Stimulated activated CD4-positive, alpha-beta T cell treated with anti-CD3 and anti-CD28 coated beads, Interleukin-4, amount 100 ng/mL, for 48 hours (primary cell): Measurements from ENCODE around the gene ACOT7.
"Not testable (repeated sequence)": the region's sequence is repeated elsewhere in the genome, so short reads cannot be mapped to it uniquely, and the experiment has no call there.

ENCODE experiments used
- DNase-seq, 2 donors: peaks; one replicate each; pipeline ENCODE4 v3.0.0-alpha.2; 2020; ENCODE audit warnings: low read depth in 2 of 2

ACOT7 gene, protein sequence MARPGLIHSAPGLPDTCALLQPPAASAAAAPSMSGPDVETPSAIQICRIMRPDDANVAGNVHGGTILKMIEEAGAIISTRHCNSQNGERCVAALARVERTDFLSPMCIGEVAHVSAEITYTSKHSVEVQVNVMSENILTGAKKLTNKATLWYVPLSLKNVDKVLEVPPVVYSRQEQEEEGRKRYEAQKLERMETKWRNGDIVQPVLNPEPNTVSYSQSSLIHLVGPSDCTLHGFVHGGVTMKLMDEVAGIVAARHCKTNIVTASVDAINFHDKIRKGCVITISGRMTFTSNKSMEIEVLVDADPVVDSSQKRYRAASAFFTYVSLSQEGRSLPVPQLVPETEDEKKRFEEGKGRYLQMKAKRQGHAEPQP

DNA sequence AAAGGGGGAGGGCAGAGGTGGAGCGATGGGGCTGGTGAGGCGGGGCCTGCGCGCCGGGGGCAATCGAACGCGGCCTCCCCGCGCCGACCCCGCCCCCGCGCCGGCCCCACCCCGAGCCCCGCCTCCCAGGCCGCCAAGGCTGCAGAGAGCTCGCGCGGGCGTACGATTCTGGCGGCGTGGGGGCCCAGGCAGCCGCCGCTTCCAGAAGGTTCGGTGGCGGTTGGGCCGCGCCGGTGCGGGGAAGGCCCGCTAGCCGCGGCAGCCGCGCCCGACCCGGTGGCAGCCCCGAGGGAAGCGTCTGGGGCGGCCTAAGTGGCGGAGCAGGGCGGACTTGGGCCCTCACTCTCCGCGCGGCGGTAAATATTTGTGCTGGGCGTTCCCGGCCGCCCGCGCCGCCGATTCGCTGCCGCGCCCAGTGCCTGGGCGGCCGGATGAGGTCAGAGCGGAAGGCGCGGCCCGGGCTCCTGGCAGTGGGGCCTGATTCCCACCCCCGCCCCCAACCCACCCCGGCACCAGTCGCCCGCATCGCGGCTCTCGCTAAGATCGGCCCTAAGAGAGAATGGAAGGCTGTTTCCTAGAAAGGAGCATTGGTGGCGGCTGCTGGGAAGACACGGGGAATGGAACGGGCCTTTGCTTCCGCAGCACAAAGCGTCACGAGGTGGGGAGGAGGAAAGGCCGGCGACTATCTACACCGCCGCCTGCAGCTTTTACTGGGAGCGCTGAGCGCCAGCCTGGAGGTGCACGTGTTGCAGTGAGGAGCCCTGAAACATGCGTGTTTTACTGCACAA is at the start of gene ACOT7:
Gene ACOT7, minus strand, starts transcription at position 368 of the 788 bp plus-strand sequence. CDS start 368 bp downstream, outside the sequence.
- DNase-seq: peak; percentile 90

DNA sequence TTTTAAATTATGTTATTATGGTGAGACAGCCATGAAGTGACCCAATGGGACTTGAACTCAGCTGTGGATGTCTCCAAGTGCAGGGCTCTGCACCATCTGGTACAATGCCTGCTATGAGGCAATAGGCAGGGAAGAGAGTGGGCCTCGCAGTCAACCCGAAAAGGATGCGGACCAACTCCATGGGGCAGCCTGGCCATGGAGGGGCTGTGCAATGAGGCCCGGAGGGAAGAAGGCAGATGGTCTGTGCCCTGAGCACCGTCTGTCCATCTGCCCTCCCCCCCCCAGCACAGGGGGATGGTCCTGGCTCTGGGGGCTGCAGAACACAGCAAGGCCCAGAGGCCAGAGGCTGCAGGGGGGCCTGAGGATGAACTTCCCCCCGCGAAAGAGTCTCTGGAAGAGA is 48.0 kb upstream of the ACOT7 start:
- no peak for DNase-seq

DNA sequence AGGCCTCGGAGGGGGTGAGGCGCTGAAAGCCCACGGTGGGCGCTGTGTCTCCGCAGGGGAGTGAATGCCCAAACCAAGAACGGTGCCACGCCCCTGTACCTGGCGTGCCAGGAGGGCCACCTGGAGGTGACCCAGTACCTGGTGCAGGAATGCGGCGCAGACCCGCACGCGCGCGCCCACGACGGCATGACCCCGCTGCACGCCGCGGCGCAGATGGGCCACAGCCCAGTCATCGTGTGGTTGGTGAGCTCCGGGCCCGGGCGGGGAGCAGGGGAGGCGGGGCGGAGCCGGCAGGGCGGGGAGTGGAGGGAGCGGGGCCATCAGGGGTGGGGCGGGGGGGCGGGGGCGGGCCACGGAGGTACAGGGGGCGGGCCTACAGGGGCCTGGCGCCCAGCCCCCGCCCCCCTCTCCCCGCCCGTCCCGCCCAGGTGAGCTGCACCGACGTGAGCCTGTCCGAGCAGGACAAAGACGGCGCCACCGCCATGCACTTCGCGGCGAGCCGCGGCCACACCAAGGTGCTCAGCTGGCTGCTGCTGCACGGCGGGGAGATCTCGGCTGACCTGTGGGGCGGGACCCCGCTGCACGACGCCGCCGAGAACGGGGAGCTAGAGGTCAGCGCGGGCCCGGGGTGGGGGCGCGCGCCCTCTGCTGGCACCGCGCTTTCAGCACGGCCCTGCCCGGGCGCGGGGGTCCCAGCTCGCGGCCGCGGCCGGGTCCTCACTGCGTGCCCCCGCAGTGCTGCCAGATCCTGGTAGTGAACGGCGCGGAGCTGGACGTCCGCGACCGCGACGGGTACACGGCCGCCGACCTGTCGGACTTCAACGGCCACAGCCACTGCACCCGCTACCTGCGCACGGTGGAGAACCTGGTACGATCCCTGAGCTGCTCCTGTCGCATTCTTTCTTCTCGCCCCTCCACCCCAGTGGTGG is 46.9 kb upstream of the ACOT7 start:
- peak; percentile 62 to 71 for DNase-seq

DNA sequence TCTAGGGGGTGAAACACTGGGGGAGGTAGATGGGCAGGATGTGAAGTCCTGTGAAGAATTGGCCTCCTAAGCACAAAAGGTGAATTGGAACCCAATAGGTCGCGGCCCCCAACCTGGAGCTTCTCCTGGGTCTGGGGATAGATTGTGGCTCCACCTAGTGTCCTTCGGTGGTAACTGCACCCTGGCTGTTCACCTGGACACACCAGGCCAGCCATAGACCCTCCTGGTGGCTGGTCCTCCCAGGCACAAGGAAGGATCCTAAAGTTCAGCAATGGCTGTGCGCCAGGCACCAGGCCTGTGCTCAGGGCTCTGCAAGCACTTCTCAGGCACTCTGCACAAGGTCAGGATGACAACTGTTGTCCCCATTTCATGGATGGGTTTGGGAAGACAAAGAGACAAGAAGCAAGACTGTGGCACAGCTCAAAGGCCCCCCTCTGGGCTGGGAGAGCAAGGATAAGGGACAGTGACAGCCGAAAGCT is 44.5 kb upstream of the ACOT7 start:
- peak; percentile 61 to 70 for DNase-seq

DNA sequence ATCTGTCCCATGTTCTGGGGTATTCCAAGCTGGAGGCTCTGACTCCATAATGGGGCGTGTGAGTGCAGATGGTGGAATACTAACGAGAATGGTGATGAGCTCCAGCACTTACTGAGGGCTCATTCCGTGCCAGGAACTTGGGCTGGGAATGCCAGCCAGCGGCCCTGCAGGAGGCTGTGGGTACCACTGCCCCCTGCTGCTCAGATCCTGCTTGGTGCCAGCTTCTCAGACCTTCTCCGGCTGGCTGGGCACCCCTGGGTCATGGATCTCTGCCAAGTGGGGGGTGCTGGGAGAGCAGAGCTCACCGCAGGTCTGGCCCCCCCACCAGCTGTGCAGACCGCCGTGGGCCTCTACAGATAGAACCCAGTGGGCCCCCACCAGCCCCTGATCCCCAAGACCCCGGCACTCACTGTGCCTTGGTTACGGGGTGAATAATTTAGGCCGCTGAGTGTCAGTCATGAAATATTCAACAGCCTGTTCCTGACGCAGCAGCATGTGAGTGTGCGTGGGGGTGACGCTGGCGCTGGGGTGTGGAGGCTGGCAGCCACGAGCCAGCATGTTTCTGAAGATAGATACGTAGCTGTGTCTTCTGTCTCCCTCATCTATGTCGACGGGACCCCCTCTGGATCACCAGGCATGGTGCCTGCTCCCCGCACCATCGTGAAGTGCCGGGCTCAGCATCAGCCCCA is 43.6 kb upstream of the ACOT7 start:
- not testable (repeated sequence) for DNase-seq

DNA sequence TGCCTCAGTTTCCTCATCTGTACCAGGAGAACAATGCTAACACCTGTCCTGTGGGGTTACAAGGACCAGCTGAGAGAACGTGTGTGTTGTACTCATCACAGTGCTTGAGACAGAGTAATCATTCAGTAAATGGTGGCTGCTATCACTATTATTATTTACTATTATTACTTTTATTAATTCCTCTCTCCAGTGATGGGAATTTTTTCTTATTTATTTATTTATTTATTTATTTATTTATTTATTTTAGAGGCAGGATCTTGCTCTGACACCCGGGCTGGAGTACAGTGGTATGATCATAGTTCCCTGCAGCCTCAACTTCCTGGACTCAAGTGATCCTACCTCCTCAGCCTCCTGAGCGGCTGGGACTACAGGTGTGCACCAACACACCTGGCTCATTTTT is 42.7 kb upstream of the ACOT7 start:
- not testable (repeated sequence) for DNase-seq

DNA sequence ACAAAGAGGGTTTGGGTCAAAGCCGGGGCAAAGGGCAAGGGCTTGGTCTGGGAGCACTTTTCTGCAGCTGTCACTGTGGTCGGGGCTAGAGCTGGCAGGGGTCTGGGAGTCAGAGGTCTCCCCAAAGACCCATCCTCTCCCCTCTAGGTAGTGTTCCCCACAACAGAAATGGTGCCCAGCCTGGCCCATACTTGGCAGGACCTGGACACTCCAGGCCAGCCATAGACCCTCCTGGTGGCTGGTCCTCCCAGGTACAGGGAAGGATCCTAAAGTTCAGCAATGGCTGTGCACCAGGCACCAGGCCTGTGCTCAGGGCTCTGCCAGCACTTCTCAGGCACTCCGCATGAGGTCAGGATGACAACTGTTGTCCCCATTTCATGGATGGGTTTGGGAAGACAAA is 42.0 kb upstream of the ACOT7 start:
- no peak for DNase-seq

DNA sequence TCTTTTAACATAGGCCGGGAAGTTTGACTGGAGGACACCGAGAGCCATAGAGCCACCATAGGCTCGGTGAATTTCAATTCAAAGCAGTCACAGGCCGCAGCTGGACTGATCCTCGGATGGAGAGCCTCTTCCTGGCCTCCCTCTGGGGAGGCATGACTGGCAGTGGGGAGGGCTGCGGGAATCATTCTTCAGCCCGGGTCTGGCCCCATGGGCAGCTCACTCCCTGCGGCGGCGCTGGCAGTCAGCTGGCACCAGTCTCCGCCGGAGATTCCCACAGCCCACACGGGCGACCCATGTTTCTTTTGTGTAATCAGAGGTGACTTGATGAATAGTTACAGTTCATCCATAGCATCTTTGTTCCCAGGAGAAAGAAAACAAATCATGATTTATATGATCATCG is 41.6 kb upstream of the ACOT7 start:
- no peak for DNase-seq

DNA sequence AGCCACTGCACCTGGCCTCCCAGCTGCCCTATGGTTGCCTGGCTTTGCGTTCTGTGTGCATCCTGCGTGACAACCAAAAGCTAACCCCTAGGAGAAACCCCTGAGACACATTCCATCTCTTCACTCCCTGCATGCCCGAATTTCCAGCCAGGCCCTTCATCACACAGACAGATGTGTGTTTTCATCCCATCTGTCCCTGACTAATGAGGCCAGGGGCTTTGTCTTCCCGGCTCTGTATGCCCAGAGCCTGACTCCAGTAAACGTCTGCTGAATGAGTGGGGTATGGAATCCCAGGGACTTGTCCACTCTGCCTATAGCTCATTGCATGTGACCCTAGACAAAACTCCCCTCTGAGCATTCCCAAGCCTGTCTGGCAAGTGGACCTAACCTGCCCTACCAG is 40.6 kb upstream of the ACOT7 start:
- no peak for DNase-seq

DNA sequence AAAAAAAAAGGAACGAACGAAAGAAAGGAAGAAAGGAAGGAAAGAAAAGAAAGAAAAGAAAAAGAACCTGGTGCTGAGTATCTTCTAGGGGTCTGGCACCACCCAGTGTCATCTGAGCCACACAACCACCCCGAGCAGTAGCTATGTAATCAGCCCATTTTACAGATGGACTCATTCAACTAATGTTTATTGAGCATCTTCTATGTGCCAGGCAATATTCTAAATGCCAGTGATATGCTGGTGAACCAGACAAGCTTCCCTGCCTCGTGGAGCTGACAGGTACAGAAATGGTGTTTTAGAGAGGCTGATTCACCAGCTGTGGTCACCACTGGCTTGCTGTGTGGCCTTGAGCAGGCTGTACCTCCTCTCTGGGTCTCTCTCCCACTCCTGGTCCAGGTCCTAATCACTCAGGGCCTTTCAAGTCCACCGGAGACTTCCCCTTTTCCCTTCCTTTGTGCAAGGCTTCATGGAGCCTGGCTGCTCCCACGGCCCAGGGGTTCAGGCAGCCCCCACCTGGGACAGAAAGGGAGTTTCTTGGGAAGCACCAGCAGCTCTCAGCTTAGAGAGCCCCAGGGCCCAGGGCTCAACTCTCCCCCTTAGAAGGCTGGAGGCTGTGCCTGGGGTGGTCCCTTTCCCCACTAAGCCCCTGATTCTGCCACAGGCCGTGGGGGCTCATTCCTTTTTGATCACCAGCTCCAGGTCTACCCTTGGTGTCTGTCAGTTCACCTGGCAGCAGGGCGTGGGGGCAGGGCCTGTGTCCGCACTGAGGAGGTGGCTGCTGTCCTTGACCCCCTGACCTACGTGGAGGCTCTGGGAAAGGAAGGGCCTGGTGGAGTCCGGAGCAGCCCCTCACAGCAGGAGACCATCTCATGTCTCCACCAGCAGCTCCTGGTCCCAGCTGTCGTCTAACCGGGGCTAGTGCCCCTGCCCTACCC is 38.3 kb upstream of the ACOT7 start:
- DNase-seq: not testable (repeated sequence)

DNA sequence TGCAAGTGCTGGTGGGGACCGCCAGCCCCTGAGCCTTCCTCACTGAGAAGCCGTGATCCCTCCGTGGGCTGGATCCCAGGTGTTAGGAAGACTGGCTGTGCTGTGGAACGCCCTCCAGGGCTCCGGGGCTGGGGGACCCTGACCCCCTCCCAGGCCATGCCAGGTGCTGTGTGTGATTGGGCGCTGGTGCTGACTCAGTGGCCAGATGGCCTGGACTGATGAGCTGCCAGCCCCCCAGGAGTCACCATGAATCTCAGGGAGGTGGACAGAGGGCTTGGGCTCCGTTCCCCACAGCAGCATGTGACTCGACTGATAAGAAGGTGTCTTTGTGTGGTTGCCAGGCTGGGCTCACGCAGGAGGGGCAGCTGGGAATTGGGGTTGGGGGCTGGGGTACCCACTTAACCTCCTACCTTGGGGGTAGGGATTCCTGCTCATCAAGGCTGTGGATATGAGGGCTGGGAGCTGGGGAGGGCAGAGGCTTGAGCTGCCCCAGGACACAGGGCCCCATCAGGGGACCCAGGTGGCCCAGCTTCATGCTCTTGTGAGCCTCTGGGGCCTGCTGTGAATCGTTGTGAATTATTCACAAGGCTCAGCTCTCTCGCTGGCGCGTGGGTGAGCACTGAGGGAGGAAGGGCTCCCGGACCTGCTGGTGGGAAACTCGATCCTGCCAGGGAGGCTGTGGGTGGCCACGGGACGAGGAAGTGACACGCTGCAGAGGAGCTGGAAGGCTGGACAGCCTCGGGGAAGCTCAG is 36.3 kb upstream of the ACOT7 start:
- DNase-seq: not testable (repeated sequence)

DNA sequence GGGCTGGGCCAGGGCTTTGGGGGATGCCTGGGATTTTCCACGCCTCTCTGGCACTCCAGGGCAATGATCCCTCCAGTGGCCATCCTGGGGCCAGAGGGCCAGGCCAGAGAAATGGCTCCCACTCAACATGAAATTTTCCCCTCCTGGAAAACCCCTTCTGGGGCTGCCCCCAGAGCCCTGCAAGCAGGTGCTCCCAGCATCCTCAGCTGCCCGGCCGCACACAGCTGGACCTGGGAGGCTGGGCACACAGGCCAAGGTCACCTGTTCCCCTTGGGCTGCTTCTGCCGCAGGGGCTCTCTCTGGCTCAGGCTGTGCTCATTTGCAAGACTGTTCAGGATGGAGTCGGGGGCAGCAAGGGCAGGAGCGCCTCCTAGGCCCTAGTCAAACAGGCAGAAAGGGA is 34.9 kb upstream of the ACOT7 start:
- DNase-seq: not testable (repeated sequence)

DNA sequence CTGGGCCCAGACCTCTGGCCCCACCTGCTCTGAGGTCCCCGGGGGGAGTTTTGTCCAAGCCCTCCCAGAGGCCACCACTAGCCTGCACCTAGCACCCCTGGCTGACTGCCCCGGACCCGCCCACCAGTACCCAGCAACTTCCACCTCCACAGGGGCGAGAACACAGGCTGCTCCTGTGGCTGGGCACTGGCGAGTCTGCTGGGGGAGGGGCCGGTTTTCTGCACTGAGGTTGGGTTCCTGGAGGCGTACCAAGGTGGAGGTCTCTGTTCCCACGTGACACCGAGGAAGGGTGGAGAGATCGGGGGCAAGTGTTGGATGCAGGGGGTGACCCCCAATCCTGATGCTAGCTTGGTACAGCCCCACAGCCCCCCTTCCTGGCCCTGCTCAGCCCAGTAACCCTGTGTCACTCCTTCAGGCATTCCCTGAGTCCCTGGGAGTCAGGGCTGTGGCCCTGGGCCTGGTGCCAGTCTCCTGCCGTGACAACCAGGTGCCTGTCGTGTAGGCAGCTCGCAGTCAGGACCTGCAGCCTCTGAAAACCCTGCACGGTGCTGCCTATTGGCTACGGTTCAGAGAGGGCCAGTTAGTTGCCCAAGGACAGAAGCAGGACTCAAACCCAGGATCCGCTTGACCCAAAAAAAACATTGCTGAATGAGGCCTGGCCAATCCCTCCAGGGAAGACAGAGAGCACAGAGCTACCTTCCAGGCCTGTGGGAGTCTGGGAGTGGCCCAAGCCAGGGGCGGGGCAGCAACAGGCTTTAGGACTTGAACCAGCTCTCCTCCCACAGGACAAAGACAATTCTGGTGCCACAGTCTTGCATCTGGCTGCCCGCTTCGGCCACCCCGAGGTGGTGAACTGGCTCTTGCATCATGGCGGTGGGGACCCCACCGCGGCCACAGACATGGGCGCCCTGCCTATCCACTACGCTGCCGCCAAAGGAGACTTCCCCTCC is 34.1 kb upstream of the ACOT7 start:
- DNase-seq: no peak

DNA sequence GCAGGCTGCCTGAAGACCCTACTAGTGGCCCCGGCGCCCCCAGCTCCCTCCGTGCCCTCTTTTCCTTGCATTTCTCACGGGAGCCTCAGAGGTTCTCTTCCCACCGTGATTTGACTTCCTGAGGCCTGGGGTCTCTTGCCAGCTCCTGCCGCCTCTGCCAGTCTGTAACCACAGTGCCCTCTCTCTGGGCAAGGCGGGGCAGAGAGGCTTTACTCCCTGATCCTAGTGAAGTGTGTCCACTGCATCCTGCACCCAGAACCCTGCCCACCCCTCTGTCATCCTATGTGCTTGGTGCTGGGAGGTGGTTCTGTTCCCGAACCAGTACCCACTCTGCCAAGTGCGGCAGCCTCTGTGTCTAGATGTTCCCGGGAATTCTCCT is 33.4 kb upstream of the ACOT7 start:
- DNase-seq: no peak

DNA sequence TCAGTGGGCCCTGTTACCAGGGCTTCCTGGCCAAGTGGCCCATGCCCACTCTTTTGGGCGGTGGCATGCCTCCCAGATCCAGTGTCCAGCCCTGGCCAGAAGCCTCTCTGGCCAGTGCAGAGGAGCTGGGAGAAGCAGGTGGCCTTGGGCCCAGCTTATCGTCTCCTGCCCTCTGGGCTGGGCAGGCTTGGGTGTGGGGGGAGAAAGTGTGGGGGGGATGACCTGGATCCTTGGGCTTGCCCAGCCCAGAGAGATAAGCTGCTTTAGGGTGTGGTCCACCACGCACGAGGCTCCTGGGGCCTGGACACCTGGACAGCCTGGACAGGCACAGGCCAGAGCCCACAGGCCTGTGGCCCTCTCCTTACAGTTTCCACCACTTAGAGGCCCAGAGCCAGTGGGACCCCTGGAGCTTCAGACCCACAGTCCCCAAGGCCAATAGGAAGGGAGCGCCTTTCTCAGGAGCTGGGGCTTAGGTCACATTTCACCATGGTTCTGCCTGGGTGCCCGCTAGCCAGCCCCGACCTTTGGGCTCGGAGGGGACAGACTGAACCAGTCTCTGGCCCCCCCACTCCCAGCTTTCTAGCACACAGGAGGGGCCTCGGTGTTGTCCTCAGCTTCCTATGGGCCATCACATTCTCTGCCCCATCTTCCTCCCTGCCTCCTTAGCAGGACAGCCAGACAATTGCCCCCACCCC is 32.9 kb upstream of the ACOT7 start:
- no peak for DNase-seq

DNA sequence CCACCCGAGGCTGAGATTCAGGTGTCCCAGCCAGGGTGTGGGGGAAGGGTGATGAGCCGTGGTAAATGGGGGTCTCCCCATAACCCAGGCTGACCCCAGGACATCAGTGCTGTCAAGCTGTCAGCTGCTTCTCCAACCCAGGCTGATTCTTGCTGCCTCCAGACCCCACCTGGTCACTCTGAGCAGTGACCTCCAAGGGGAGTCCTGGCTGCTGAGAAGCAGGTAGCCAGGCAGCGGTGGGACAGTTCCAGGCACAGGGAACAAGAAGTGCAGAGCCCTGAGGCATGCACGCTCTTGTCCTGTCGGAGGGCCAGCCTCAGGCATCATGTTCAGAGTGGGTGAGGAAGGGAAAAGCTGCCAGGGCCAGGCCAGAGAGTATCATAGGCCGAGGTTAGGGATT is 32.1 kb upstream of the ACOT7 start:
- no peak for DNase-seq
